Stomach (tissue), 9 donors: ENCODE measurements around the gene PERCC1. TPM values are rescaled to one million over a fixed set of nuclear protein-coding genes. Genes with fewer than 3 reads are reported as not detected.

Source experiments
- DNase-seq, 2 donors: peaks; one replicate each; pipeline versions ENCODE4 v3.0.0 to v3.0.0-alpha.2; 2013 to 2019
- H3K27ac ChIP-seq, 5 donors: fragments of 200-600 bp in 4 of 5; sonication (generic) in 4 of 5; one replicate each; pipeline ENCODE4 v1.5.1; 2013 to 2019; ENCODE audit warnings: mild to moderate bottlenecking in 1 of 5, moderate library complexity in 1 of 5
- H3K27me3 ChIP-seq, 3 donors: fragments of 200-600 bp; sonication (generic); one replicate each; pipeline ENCODE4 v1.5.1; 2017 to 2019; ENCODE audit warnings: mixed run types in 1 of 3
- H3K36me3 ChIP-seq, 4 donors: fragments of 200-600 bp; sonication (generic); 1 replicate in 3 of 4; 2 replicates in 1 of 4; pipeline ENCODE4 v1.5.1; 2016 to 2019
- H3K4me1 ChIP-seq, 4 donors: fragments of 200-600 bp; sonication (generic); one replicate each; pipeline ENCODE4 v1.5.1; 2016 to 2019
- H3K4me3 ChIP-seq, 4 donors: fragments of 200-600 bp; sonication (generic) in 3 of 4; one replicate each; pipeline ENCODE4 v1.5.1; 2016 to 2019; ENCODE audit warnings: mild to moderate bottlenecking in 1 of 4
- H3K9me3 ChIP-seq, 4 donors: fragments of 200-600 bp; sonication (generic); one replicate each; pipeline ENCODE4 v1.5.1; 2016 to 2019
- EP300 ChIP-seq: sonication (generic); formaldehyde crosslinking; IDR thresholded peaks from one replicate; pipeline ENCODE4 v1.6.1; 2017; ENCODE audit warnings: antibody characterized with exemption
- POLR2A ChIP-seq, 4 donors: fragments of 450-650 bp; IDR thresholded peaks; one replicate each; pipeline ENCODE4 v1.6.1; 2016; ENCODE audit warnings: antibody characterized with exemption in 4 of 4, control low read depth in 2 of 4, mild to moderate bottlenecking in 1 of 4, moderate library complexity in 1 of 4
- POLR2AphosphoS5 ChIP-seq, 3 donors: sonication (generic); formaldehyde crosslinking; IDR thresholded peaks; one replicate each; pipeline ENCODE4 v1.6.1; 2016; ENCODE audit warnings: antibody characterized with exemption in 3 of 3
- WGBS, 5 donors: extraction: QIAGEN DNeasy Blood & Tissue Kit in 3 of 5; methylation state at CpG; one replicate each; pipeline versions ENCODE4 v1.1.5 to v1.1.7; 2013 to 2018; 5-methylcytosine and 5-hydroxymethylcytosine counted together
- intact Hi-C: fragments of 100-400 bp; cut with DNase I; formaldehyde crosslinking; loops from one replicate; pipeline ENCODE4 v1.15.1; 2023; ENCODE audit warnings: low total_unique reads
- polyA plus RNA-seq, 3 donors: library from polyadenylated mRNA; stranded (reverse); fragments of 200-250 nt; gene quantifications; one replicate each; pipeline ENCODE4 v1.2.3, GENCODE V29; 2013
- total RNA-seq, 5 donors: library from RNA; depleted of rRNA; stranded (reverse); fragments of >200 nt; gene quantifications; one replicate each; pipeline versions ENCODE4 v1.1.0 to v1.2.3, GENCODE V29; 2014 to 2016
- TF ChIP-seq, protein P1 (sequence below), 7 experiments: fragments of 450-650 bp in 4 of 7; fragments of 200-600 bp in 3 of 7; sonication (generic) in 3 of 7; IDR thresholded peaks; one replicate each; pipeline ENCODE4 v1.5.1; 2016 to 2019; ENCODE audit warnings: antibody characterized with exemption in 7 of 7, control low read depth in 2 of 7, mild to moderate bottlenecking in 1 of 7
- donor health status: healthy with polysubstance abuse.
- donor health status: Bipolar disorder and iron deficiency.
- donor health status: healthy.

The PERCC1 gene
- total and polyA plus RNA-seq, 8 donors = 2.0 to 21.4 (median 3.3) TPM; not detected in 5

- TF ChIP-seq EP300 = no peak
- no peak for TF ChIP-seq POLR2A (IDR thresholded peaks at IDR 0.05)
- TF ChIP-seq, protein P1, sequence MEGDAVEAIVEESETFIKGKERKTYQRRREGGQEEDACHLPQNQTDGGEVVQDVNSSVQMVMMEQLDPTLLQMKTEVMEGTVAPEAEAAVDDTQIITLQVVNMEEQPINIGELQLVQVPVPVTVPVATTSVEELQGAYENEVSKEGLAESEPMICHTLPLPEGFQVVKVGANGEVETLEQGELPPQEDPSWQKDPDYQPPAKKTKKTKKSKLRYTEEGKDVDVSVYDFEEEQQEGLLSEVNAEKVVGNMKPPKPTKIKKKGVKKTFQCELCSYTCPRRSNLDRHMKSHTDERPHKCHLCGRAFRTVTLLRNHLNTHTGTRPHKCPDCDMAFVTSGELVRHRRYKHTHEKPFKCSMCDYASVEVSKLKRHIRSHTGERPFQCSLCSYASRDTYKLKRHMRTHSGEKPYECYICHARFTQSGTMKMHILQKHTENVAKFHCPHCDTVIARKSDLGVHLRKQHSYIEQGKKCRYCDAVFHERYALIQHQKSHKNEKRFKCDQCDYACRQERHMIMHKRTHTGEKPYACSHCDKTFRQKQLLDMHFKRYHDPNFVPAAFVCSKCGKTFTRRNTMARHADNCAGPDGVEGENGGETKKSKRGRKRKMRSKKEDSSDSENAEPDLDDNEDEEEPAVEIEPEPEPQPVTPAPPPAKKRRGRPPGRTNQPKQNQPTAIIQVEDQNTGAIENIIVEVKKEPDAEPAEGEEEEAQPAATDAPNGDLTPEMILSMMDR (IDR thresholded peaks at IDR 0.05) = no peak
- TF ChIP-seq POLR2AphosphoS5 (IDR thresholded peaks at IDR 0.05) = no peak
- Histone ChIP-seq H3K4me3 (no peak overlapping the region), H3K27ac (no peak overlapping the region), H3K9me3 (no peaks in the 10 kb centered on the region), H3K4me1 (peaks cover 14 to 37% (median 29%) of the 10 kb centered on the region in 4 donors), H3K36me3 (no peaks in the 10 kb centered on the region), H3K27me3 (peaks cover 0 to 30% (median 0%) of the 10 kb centered on the region in 3 donors)
- WGBS, 5 donors = 42 to 63% (median 55%) methylated on average over 9 to 22 of the region's 22 CpGs
- intact Hi-C loops = no loop called here
- no peak for DNase-seq
Measured at GRCh38 chr16:1433756-1434155, 2.9 kb downstream of the PERCC1 start.

DNA sequence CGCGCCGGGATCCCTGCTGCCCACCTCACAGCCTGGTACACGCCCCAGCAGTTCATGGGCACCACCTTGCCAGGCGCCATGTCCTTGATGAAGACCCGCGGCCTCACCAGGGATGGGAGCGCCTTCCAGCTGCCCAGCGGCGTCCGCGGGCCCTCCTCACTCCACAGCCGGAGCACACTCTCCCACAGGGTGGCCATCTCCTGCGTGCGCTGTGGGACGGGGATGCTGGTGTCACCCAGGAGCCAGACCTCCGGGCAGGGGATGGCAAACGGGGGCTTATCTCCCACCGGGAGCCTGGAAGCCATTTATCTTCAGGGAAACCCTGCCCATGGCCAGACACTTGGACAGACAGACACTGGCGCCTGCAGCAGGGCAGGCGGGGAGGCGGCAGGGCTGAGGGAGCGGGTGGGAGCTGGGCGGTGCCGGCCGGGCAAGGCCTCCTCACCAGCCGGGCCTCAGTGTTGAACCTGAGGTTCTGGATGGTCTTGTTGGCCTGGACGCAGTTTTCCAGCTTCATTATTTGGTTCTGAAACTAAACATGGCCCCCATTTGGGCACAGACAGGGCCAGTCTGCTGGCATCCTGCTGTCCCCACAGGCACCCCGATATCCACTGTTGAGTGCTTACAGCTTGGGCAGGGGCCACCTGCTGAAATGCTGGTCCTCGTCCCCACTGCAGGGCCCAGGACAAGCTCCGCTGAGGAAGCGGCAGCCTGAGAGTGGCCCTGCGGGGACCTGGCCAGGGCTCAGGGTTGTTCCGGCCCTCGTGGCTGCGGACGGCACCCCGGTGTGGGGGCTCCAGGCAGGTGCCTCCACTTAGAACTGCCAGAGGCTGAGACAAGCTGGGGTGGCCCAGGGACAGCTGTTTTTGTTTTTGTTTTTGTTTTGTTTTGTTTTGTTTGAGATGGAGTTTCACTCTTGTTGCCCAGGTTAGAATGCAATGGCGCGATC lies 4.0 kb downstream of the PERCC1 start:
- WGBS, 5 donors = 86 to 92% (median 91%) methylated on average over 26 to 40 of the region's 40 CpGs
- DNase-seq = no peak
- no peak overlapping the region for H3K4me3 ChIP-seq
- H3K36me3 ChIP-seq = no peaks in the 10 kb centered on the region
- intact Hi-C loops = no loop called here
- H3K27me3 ChIP-seq = peaks cover 0 to 30% (median 0%) of the 10 kb centered on the region in 3 donors
- TF ChIP-seq POLR2AphosphoS5 (IDR thresholded peaks at IDR 0.05) (no peak), POLR2A (IDR thresholded peaks at IDR 0.05) (no peak), EP300 (no peak)
- TF ChIP-seq, protein P1 (IDR thresholded peaks at IDR 0.05) = no peak
- H3K27ac ChIP-seq = no peak overlapping the region
- peaks cover 8 to 25% (median 17%) of the 10 kb centered on the region in 4 donors for H3K4me1 ChIP-seq
- no peaks in the 10 kb centered on the region for H3K9me3 ChIP-seq

- Histone ChIP-seq H3K9me3 (no peaks in the 10 kb centered on the region), H3K4me3 (no peak overlapping the region), H3K4me1 (peaks cover 0 to 13% (median 5%) of the 10 kb centered on the region in 4 donors), H3K27me3 (peaks cover 0 to 30% (median 0%) of the 10 kb centered on the region in 3 donors), H3K27ac (no peak overlapping the region), H3K36me3 (no peaks in the 10 kb centered on the region)
- intact Hi-C loops = no loop called here
- DNase-seq = peak; percentile 47 to 51
- 60 to 80% (median 68%) methylated on average over 27 to 32 of the region's 32 CpGs for WGBS, 5 donors
- no peak for TF ChIP-seq POLR2A (IDR thresholded peaks at IDR 0.05)
- TF ChIP-seq, protein P1 (IDR thresholded peaks at IDR 0.05) = no peak
- no peak for TF ChIP-seq POLR2AphosphoS5 (IDR thresholded peaks at IDR 0.05)
- no peak for TF ChIP-seq EP300
Measured at GRCh38 chr16:1435921-1436697, 5.2 kb downstream of the PERCC1 start.

DNA sequence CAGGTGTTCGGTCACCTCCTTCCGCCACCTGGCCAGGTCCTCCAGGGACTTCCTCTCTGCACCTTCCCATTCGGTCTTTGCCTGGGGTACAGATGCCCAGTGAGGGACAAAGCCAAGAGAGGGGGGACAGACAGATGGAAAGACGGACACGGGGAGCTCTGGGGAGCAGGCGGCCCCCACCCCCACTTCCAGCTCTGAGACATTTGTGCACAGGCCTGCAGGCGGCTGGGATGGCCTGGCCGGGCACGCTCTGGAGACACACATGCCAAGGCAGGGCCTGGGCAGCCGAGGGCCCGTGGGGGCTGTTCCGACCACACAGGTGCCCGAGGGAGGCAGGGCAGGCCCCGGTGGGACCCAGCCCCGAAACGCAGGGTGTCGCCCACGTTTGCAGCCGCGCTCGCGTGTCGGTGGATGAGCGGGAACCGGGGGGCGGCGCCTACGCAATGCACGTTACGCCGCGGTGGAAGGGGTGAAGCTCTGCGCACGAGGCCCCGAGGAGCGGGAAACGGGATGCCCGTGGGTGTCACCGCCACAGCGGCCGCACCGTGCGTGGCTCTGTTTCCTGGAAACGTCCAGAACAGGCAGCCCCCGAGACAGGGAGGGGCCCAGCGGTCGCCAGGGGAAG lies 6.0 kb downstream of the PERCC1 start:
- Histone ChIP-seq H3K4me3 (no peak overlapping the region), H3K27ac (no peak overlapping the region), H3K27me3 (peaks cover 0 to 26% (median 0%) of the 10 kb centered on the region in 3 donors), H3K4me1 (peaks cover 0 to 6% (median 0%) of the 10 kb centered on the region in 4 donors), H3K36me3 (no peaks in the 10 kb centered on the region), H3K9me3 (no peaks in the 10 kb centered on the region)
- 82 to 94% (median 89%) methylated on average over 38 to 47 of the region's 47 CpGs for WGBS, 5 donors
- intact Hi-C loops = no loop called here
- DNase-seq = no peak
- TF ChIP-seq POLR2A (IDR thresholded peaks at IDR 0.05) (no peak), EP300 (no peak), POLR2AphosphoS5 (IDR thresholded peaks at IDR 0.05) (no peak)
- TF ChIP-seq, protein P1 (IDR thresholded peaks at IDR 0.05) = no peak
